ENCODE results near the gene MLANA. TPM values are rescaled to one million over a fixed set of nuclear protein-coding genes. Genes with fewer than 3 reads are reported as not detected.
A peak's percentile ranks its signal among the peaks of the same experiment; 100 is the strongest.

The MLANA gene
- total RNA-seq, 2 experiments from 2014 or later, result not detected

GRCh38 chr9:5918460-5918859 lies 27.8 kb downstream of the MLANA start:
- H3K4me1 Mint-ChIP-seq, result peaks cover 19% of the 10 kb centered on the region
- H3K4me3 Mint-ChIP-seq, result no peak overlapping the region
- no peaks in the 10 kb centered on the region for H3K9me3 Mint-ChIP-seq (ENCODE audit: low read depth)
- no peak overlapping the region for H3K27ac Mint-ChIP-seq
- ATAC-seq (no peak), DNase-seq (no peak)
- H3K27me3 Mint-ChIP-seq, result no peaks in the 10 kb centered on the region
- H3K36me3 Mint-ChIP-seq, result peaks cover 37% of the 10 kb centered on the region
- CTCF ChIA-PET, result interaction anchor here (0.6 to 1.1 kb wide), 2 partner anchors 85 to 136 kb away, joined by 3 read pairs; no protein-coding TSS in a partner anchor

GRCh38 chr9:5920860-5921328 lies 30.2 kb downstream of the MLANA start:
- Mint-ChIP-seq H3K4me1 (peaks cover 16% of the 10 kb centered on the region), H3K27ac (peak overlapping the region; percentile 6), H3K27me3 (no peaks in the 10 kb centered on the region), H3K36me3 (peaks cover 42% of the 10 kb centered on the region), H3K9me3 (ENCODE audit: low read depth) (no peaks in the 10 kb centered on the region), H3K4me3 (no peak overlapping the region)
- DNase-seq (no peak), ATAC-seq (peak; percentile 20)
- CTCF ChIA-PET, result interaction anchor here (1.8 kb wide), 1 partner anchor 28 kb away, joined by 3 read pairs; no protein-coding TSS in a partner anchor

DNA sequence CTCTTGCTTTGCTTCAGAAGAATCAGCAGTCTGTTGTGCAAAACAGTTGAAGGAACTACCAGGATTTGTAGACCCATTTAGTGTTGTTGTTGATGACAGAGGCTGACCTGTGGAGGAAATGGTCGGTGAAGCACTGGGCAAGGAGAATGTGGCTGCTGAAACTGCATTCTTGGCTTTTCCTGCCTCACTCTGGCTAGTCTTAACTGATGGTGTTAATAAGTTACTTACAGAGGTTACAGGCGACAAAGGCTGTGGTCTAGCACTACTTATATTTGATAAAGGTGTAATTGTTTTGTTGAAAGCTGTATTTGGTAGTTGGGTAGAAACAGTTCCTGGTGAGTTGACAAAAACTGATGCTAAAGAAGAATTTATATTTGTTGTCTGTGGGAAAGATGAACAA lies 31.5 kb downstream of the MLANA start:
- Mint-ChIP-seq H3K36me3 (peaks cover 40% of the 10 kb centered on the region), H3K27ac (peak overlapping the region; percentile 7), H3K9me3 (ENCODE audit: low read depth) (no peaks in the 10 kb centered on the region), H3K27me3 (no peaks in the 10 kb centered on the region), H3K4me3 (no peak overlapping the region), H3K4me1 (peaks cover 16% of the 10 kb centered on the region)
- CTCF ChIA-PET, result interaction anchor here (0.8 to 2.1 kb wide), 3 partner anchors 10 to 36 kb away, joined by 3 to 9 read pairs (median 3); no protein-coding TSS in a partner anchor
- DNase-seq, result no peak
- peak; percentile 6 for ATAC-seq

- ATAC-seq, result no peak
- no peaks in the 10 kb centered on the region for H3K9me3 Mint-ChIP-seq (ENCODE audit: low read depth)
- no peak overlapping the region for H3K4me3 Mint-ChIP-seq
- H3K27me3 Mint-ChIP-seq, result no peaks in the 10 kb centered on the region
- DNase-seq, result no peak
- H3K4me1 Mint-ChIP-seq, result no peaks in the 10 kb centered on the region
- H3K27ac Mint-ChIP-seq, result no peak overlapping the region
- H3K36me3 Mint-ChIP-seq, result peaks cover 8% of the 10 kb centered on the region
- CTCF ChIA-PET, result no interaction called here
These were observed 41.0 kb downstream of the MLANA start for GRCh38 chr9:5931657-5932056.

DNA sequence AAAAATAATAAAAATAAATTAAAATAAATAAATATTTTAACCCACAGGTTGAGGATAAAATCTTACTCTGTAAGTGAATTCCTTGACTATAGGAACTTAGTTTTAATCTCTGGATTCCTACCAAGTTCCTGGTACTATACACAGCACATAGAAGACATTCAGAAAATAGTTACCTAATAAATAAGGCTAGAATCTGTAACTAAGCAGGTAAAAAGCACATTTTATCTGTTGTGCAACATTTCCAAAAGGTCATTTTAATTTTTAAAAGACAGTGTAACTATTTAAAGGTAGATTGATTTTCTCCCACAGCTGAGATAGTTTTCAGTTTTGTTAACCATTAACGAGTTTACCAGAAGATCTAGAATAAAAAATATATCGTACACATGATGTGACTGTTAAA lies 47.8 kb downstream of the MLANA start:
- Mint-ChIP-seq H3K27ac (no peak overlapping the region), H3K27me3 (no peaks in the 10 kb centered on the region), H3K4me1 (no peaks in the 10 kb centered on the region), H3K9me3 (ENCODE audit: low read depth) (no peaks in the 10 kb centered on the region), H3K4me3 (no peak overlapping the region), H3K36me3 (peaks cover 2% of the 10 kb centered on the region)
- DNase-seq (no peak), ATAC-seq (no peak)
- CTCF ChIA-PET, result no interaction called here

DNA sequence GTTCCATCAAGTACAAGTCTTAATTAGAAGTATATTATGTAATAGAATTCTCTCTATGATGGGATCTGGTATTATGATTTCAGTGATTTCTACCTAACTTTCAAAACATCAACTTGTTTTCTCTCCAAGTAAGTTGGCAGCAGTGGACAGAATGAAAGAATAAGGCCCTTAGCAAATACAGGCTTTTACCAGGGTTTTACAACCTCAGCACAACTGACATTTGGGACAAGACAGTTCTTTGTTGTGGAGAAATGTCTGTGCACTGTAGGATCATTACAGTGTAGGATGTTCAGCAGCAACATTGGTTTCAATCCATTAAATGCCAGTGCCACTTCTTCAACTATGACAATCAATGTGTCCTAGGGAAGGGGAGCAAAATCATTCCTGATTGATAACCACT lies 48.8 kb downstream of the MLANA start:
- no peaks in the 10 kb centered on the region for H3K9me3 Mint-ChIP-seq (ENCODE audit: low read depth)
- CTCF ChIA-PET, result no interaction called here
- no peak for DNase-seq
- ATAC-seq, result no peak
- no peak overlapping the region for H3K27ac Mint-ChIP-seq
- no peaks in the 10 kb centered on the region for H3K36me3 Mint-ChIP-seq
- no peaks in the 10 kb centered on the region for H3K27me3 Mint-ChIP-seq
- no peak overlapping the region for H3K4me3 Mint-ChIP-seq
- no peaks in the 10 kb centered on the region for H3K4me1 Mint-ChIP-seq

DNA sequence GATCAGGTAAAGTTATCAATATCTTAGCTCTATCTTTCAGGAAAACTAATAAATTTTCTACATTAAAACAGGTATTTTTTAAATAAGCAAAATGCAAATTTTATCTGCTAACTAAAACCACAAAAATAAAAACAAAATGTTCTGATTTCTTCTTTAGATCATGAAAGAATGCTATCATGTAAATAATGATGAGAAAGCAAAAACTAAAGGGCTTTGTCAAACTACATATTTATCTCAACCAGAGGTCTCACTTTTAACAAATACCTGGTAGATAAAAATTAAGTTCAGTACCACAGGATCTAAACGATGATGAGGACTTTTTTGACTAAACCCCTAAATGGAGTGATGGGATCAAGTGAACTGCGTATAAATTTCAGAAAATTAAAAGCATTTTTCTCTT lies 50.5 kb downstream of the MLANA start:
- no peak overlapping the region for H3K27ac Mint-ChIP-seq
- CTCF ChIA-PET, result interaction anchor here (1.4 kb wide), 1 partner anchor 113 kb away, joined by 4 read pairs; no protein-coding TSS in a partner anchor
- no peaks in the 10 kb centered on the region for H3K9me3 Mint-ChIP-seq (ENCODE audit: low read depth)
- no peak for ATAC-seq
- H3K36me3 Mint-ChIP-seq, result no peaks in the 10 kb centered on the region
- DNase-seq, result no peak
- no peaks in the 10 kb centered on the region for H3K27me3 Mint-ChIP-seq
- H3K4me3 Mint-ChIP-seq, result no peak overlapping the region
- H3K4me1 Mint-ChIP-seq, result peaks cover 7% of the 10 kb centered on the region

DNA sequence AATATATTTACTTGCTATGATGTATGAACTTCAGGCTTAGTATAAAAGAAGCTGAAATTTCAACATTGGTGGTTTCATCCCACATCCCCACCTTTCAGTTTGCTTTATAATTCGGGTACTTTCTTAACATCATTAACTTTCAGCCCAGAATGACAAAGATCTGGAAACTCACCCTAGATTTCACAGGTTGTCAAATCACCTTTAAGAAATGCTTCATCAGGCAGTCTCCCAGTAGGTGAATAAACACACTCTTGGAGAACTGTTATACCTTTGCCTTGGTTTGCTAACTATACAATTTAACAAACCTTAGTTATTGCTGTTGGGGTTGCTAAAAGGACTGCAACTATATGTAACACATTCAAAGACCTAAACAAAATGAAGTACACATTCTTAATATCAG lies 54.4 kb downstream of the MLANA start:
- Mint-ChIP-seq H3K4me3 (no peak overlapping the region), H3K4me1 (peaks cover 29% of the 10 kb centered on the region), H3K27me3 (no peaks in the 10 kb centered on the region), H3K27ac (no peak overlapping the region), H3K36me3 (no peaks in the 10 kb centered on the region), H3K9me3 (ENCODE audit: low read depth) (no peaks in the 10 kb centered on the region)
- ATAC-seq (no peak), DNase-seq (no peak)
- CTCF ChIA-PET, result interaction anchor here (0.9 to 1.2 kb wide), 3 partner anchors 59 to 113 kb away, joined by 3 to 6 read pairs (median 3); no protein-coding TSS in a partner anchor

DNA sequence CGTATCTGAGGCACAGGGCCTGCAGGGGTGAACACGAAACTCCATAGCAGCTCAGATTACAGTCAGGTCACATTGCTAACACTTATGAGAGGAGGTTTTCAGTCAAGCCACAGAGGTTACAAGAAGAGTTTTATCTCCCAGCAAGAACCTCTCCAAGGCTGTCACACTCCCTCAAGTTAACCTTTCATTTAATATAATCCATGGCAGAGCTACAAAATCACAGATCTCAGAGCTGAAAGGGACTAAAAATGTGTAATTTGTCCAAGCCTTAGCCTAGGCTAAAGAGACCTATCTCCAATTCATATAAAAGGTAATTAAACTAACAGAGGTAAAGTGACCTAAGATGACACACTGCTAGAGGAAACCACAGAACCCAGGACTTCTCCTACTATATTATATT lies 57.2 kb downstream of the MLANA start:
- DNase-seq (peak; percentile 42), ATAC-seq (peak; percentile 59)
- Mint-ChIP-seq H3K4me3 (no peak overlapping the region), H3K4me1 (peaks cover 34% of the 10 kb centered on the region), H3K27me3 (no peaks in the 10 kb centered on the region), H3K9me3 (ENCODE audit: low read depth) (no peaks in the 10 kb centered on the region), H3K27ac (peak overlapping the region; percentile 61), H3K36me3 (no peaks in the 10 kb centered on the region)
- CTCF ChIA-PET, result no interaction called here

DNA sequence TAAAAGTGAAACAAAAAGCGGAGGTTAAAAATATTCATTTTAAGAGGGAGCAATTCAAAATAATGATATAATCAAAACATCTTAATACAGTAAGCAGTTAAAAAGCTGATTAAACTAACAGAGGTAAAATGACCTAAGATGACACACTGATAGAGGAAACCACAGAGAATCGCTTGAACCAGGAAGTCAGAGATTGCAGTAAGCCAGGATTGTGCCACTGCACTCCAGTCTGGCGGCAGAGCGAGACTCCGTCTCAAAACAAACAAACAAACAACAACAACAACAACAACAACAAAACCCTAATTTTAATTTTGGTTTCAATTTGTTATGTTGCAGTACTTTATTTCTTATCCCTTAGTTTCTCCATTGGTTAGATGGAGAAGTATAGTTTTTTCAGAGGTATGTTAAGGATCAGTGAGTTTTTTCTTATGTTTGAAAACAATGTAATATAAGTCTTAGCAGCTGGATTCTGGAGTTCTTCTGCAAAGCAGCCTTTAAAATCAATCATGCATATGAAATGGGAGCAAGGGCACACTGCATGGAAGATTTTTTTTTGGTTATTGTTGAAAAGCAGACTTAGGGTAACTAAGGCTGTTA lies 58.5 kb downstream of the MLANA start:
- Mint-ChIP-seq H3K27ac (peak overlapping the region; percentile 34), H3K36me3 (no peaks in the 10 kb centered on the region)

DNA sequence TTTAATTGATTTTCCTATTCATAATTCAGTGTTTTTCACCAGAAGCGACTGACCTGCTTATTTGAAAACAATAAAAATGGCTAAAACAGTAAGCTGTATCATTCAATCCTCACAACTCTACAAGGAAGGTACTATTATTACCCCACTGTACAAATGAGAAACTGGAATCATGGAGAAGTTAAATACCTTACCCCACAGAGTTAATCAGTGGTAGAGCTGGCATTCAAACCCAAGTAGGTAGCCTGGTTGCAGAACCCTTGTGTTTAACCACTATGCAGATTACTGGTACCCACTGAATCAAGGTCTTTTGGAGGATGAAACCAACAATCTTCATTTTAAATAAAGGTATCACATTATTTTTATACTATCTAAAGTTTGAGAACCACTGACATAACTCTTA lies 59.6 kb downstream of the MLANA start:
- no peaks in the 10 kb centered on the region for H3K9me3 Mint-ChIP-seq (ENCODE audit: low read depth)
- H3K36me3 Mint-ChIP-seq, result no peaks in the 10 kb centered on the region
- H3K27me3 Mint-ChIP-seq, result no peaks in the 10 kb centered on the region
- no peak for DNase-seq
- H3K4me1 Mint-ChIP-seq, result peaks cover 28% of the 10 kb centered on the region
- H3K4me3 Mint-ChIP-seq, result no peak overlapping the region
- H3K27ac Mint-ChIP-seq, result no peak overlapping the region
- CTCF ChIA-PET, result no interaction called here
- ATAC-seq, result no peak

More for the DNA sequence above, 58.5 kb downstream of the MLANA start:
- CTCF ChIA-PET, result interaction anchor here (0.6 to 1.0 kb wide), 3 partner anchors 28 to 98 kb away, joined by 3 read pairs; no protein-coding TSS in a partner anchor
- Mint-ChIP-seq H3K9me3 (ENCODE audit: low read depth) (no peaks in the 10 kb centered on the region), H3K4me1 (peaks cover 34% of the 10 kb centered on the region), H3K27me3 (no peaks in the 10 kb centered on the region), H3K4me3 (peak overlapping the region; percentile 49)
- ATAC-seq (peak; percentile 94), DNase-seq (peak; percentile 64)

GRCh38 chr9:5951686-5952211 lies 61.1 kb downstream of the MLANA start:
- Mint-ChIP-seq H3K9me3 (ENCODE audit: low read depth) (no peaks in the 10 kb centered on the region), H3K27me3 (no peaks in the 10 kb centered on the region), H3K27ac (no peak overlapping the region), H3K36me3 (no peaks in the 10 kb centered on the region), H3K4me3 (no peak overlapping the region), H3K4me1 (peaks cover 24% of the 10 kb centered on the region)
- CTCF ChIA-PET, result no interaction called here
- no peak for ATAC-seq
- DNase-seq, result no peak

DNA sequence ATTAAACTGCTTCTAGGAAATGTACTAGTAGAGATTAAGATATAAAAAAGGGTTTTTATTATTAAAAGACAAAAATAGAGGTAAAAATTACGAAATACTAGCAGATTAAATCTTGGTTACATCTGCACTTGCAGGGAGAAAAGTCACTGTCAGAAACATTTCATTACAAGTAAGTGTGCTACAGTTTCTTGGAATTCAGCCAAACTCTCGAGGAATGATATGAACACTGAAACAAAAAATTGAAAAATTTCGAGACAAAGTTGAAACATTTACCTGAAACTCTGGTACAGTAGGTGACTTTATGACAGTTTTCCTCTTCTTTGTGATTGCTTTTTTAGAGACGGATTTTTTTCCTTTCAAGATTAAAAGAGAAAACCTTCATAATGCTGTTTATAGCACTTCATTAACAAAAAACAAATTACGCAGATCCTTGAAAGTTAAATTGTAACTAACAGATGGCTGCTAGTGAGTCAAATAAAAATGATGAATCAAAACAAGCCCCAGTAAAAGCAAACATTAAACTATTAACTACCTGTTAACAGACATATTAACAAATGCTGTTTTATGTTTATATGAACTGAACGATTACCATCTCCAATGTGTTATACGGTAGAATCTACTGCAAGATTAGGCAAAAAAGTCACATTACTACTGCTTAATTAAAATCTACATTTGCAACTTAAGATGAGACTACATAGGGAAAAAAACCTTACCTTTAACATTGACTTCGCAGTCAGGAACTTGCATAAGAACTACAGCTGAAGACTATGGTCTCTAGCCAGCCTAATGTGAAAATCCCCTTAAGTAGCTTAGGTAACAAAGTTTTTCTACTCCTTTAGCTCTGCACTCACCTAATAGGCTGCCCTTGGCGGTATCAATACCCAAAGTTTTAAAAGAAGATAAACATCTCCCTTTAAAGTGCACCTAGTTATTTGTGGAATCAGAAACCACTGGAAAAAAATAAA lies 63.3 kb downstream of the MLANA start:
- H3K4me1 Mint-ChIP-seq, result peaks cover 9% of the 10 kb centered on the region

More for the DNA sequence above, 63.3 kb downstream of the MLANA start:
- Mint-ChIP-seq H3K27me3 (no peaks in the 10 kb centered on the region), H3K36me3 (no peaks in the 10 kb centered on the region), H3K27ac (no peak overlapping the region), H3K9me3 (ENCODE audit: low read depth) (no peaks in the 10 kb centered on the region), H3K4me3 (no peak overlapping the region)
- no peak for ATAC-seq
- CTCF ChIA-PET, result no interaction called here
- no peak for DNase-seq

Measured in activated CD8-positive, alpha-beta memory T cell treated with anti-CD3 and anti-CD28 coated beads, Interleukin-2, amount 10 ng/mL, durations not matched to agents 7 days and 5 days (primary cell).